ENCODE measurements around the gene ST3GAL5. TPM values are rescaled to one million over a fixed set of nuclear protein-coding genes. Genes with fewer than 3 reads are reported as not detected.

Gene ST3GAL5
- total RNA-seq, 4 donors from 2014 or later = 139 to 199 (median 156) TPM

DNA sequence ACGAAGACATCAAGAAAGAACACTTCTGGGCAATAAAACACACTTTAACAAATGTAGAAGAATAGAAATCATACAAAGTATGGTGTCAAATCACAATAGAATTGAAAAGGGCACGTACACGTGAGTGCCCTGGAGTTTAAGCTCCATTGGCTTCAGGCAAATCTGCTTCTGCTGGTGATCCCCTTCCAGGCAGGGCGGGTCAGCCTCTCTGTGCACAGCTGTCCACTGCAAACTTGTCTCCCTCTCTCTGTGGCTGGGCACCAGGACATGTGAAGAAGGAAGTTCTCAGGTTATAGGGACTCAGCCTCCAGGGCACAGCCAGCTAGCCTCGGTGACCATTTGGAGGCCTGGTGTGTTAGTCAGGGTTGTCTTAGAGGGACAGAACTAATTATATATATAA lies 66.0 kb downstream of the ST3GAL5 start:
- Histone ChIP-seq H3K27ac (no peak overlapping the region), H3K36me3 (no peaks in the 10 kb centered on the region), H3K9me3 (no peaks in the 10 kb centered on the region), H3K4me1 (peaks cover 0 to 15% of the 10 kb centered on the region in 2 donors), H3K4me3 (replicated peaks in 1 of 3) (no peak overlapping the region), H3K27me3 (no peaks in the 10 kb centered on the region)
- TF ChIP-seq POLR2A (IDR thresholded peaks at IDR 0.05) (no peak), CTCF (IDR thresholded peaks at IDR 0.05) (no peak)
- 87 to 93% methylated on average over 5 of the region's 5 CpGs for WGBS, 2 donors
- no peak for DNase-seq
- intact Hi-C loops (cut with DNase I) = no loop called here

DNA sequence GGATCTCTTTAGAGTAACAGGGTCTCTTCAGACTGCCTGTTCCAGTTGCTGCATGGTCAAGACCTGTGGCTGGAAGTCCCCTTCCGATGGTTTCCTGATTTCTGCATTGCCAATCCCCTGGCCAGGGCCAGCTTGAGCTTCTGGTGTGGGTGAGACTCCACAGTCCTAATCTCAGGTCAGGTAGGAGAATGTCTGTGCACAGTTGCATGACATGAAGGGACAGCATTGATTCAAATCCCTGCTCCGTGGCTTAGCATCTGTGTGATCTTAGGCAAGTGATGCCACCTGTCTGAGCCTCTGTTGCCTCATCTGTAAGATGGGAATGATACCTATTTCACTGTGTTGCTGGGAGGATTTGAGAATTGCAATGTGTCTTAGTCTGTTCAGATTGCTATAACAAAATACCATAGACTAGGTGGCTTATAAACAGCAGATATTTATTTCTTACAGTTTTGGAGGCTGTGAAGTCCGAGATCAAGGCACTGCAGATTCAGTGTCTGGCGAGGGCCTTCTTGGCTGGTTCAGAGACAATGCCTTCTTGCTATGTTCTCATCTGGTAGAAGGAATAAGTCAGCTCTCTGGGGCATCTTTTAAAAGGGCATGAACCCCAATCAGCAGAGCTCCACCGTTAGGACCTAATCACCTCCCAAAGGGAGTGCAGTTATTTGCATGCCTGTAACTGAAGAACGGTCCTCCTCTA lies 68.8 kb downstream of the ST3GAL5 start:
- H3K36me3 ChIP-seq = no peaks in the 10 kb centered on the region
- peaks cover under 1 to 18% of the 10 kb centered on the region in 2 donors for H3K4me1 ChIP-seq
- H3K4me3 ChIP-seq (replicated peaks in 1 of 3) = no peak overlapping the region
- H3K27ac ChIP-seq = no peak overlapping the region
- intact Hi-C loops (cut with DNase I) = loop anchor here (10.0 kb wide), 1 partner anchor 185 kb away; no protein-coding TSS in a partner anchor
- 67 to 75% methylated on average over 5 to 6 of the region's 6 CpGs for WGBS, 2 donors
- H3K9me3 ChIP-seq = no peaks in the 10 kb centered on the region
- no peaks in the 10 kb centered on the region for H3K27me3 ChIP-seq
- TF ChIP-seq POLR2A (IDR thresholded peaks at IDR 0.05) (no peak), CTCF (IDR thresholded peaks at IDR 0.05) (no peak)
- DNase-seq = no peak

DNA sequence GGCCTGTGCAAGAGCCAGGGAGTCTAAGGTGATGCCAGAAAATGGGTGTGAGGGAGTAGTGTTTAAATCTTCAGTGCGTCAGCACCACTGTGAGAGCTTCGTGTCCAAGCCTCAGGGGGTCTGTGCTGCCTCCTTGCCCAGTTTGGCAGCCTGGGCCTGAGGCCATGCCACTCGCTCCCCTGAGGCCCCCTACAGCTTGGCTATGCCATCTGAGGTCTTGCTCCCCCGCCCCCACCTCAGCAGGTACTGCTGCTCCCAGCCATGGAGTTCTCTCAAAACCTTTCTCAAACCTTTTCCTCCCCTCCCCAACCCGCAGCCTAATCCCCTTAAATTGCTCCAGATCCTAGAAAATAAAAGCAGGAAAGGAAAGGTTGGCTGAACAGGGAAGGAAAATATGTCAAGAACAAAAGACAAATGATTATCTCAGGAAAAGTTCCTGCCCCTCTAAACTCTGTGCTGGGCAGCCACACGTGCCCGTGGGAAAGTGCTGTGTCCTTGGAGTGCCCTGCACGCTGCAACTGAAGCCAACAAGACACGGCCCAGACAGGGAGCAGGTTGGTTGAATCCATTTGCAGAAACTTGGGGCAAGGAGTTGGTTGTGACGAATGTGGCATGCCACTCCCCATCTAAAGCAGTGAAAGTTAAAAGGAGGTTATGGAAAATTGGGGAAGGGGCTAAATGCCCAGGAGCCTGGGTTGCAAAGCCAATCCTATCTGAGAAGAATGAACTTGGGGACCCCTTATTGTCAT lies 73.8 kb downstream of the ST3GAL5 start:
- Histone ChIP-seq H3K27ac (peak overlapping the region; percentile 78 to 95 (median 89)), H3K4me3 (replicated peaks in 1 of 3) (no peak overlapping the region), H3K36me3 (no peaks in the 10 kb centered on the region), H3K27me3 (no peaks in the 10 kb centered on the region), H3K4me1 (peaks cover 44 to 61% of the 10 kb centered on the region in 2 donors), H3K9me3 (no peaks in the 10 kb centered on the region)
- DNase-seq = peak; percentile 74 to 81
- intact Hi-C loops (cut with DNase I) = loop anchor here (5.0 to 10.0 kb wide), 2 partner anchors 88 to 180 kb away; no protein-coding TSS in a partner anchor
- TF ChIP-seq CTCF (IDR thresholded peaks at IDR 0.05) (no peak), POLR2A (IDR thresholded peaks at IDR 0.05) (no peak)
- WGBS, 2 donors = 32 to 48% methylated on average over 10 of the region's 10 CpGs

DNA sequence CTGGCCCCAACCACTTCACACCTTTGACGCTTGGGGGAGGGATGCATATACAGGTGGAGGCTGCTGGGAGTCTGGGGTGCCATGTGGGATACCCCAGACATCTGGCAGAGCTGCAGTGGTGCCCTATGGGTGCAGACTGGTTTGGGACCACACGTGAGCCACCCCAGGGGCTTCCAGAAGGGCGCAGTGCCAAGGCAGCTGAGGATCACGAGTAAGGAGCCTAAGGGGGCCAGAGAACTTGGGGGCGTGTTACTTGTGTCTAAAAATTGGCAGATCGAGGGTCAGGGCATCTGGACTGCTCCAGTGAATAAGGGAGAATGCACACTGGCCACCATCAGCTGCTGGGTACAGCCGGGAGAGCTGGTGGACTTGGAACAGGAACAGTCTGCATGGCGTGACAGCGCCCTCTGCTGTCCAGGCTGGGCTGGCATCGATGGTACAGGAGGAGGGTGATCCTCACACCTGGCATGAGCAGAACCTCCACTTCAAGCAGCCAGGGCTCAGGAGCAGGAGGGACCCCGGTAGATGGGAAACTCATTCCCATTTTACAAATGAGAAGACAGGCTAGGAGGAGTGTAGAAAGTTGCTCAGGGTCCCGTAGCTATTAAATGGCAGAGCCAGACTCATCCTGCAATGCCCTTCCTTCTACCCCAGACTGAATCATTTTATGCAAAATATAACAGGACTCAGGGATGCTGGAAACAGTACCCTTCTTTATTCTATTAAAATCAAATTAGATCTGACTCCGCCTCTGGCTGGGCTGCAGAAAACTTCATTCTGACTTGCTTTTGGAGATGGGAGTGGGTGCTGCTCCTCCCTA lies 74.6 kb downstream of the ST3GAL5 start:
- H3K36me3 ChIP-seq = no peaks in the 10 kb centered on the region
- H3K4me1 ChIP-seq = peaks cover 45 to 57% of the 10 kb centered on the region in 2 donors
- no peaks in the 10 kb centered on the region for H3K27me3 ChIP-seq
- intact Hi-C loops (cut with DNase I) = loop anchor here (5.0 to 10.0 kb wide), 2 partner anchors 87 to 179 kb away; no protein-coding TSS in a partner anchor
- H3K9me3 ChIP-seq = no peaks in the 10 kb centered on the region
- peak; percentile 96 to 97 for DNase-seq
- peak overlapping the region; percentile 78 to 95 (median 89) for H3K27ac ChIP-seq
- no peak overlapping the region for H3K4me3 ChIP-seq (replicated peaks in 1 of 3)
- WGBS, 2 donors = 25 to 28% methylated on average over 9 to 13 of the region's 13 CpGs
- TF ChIP-seq POLR2A (IDR thresholded peaks at IDR 0.05) = no peak
- TF ChIP-seq CTCF (IDR thresholded peaks at IDR 0.05) = peak; percentile 82 to 98 (median 96)
